ENCODE data around the gene RINT1.

RINT1 gene

GRCh38 chr7:105613611-105614330 lies 81.8 kb downstream of the RINT1 start:
- H3K27ac ChIP-seq, result no peak overlapping the region
- TF ChIP-seq ZFX (IDR thresholded peaks at IDR 0.05), result no peak
- TF ChIP-seq, protein P1, sequence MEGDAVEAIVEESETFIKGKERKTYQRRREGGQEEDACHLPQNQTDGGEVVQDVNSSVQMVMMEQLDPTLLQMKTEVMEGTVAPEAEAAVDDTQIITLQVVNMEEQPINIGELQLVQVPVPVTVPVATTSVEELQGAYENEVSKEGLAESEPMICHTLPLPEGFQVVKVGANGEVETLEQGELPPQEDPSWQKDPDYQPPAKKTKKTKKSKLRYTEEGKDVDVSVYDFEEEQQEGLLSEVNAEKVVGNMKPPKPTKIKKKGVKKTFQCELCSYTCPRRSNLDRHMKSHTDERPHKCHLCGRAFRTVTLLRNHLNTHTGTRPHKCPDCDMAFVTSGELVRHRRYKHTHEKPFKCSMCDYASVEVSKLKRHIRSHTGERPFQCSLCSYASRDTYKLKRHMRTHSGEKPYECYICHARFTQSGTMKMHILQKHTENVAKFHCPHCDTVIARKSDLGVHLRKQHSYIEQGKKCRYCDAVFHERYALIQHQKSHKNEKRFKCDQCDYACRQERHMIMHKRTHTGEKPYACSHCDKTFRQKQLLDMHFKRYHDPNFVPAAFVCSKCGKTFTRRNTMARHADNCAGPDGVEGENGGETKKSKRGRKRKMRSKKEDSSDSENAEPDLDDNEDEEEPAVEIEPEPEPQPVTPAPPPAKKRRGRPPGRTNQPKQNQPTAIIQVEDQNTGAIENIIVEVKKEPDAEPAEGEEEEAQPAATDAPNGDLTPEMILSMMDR (conservative IDR thresholded peaks at IDR 0.05), result no peak

- TF ChIP-seq, protein P1 (conservative IDR thresholded peaks at IDR 0.05), result no peak
- TF ChIP-seq ZFX (IDR thresholded peaks at IDR 0.05), result no peak
- no peak overlapping the region for H3K27ac ChIP-seq
These were observed 82.4 kb downstream of the RINT1 start for GRCh38 chr7:105614341-105614840.

Measured in C4-2B (cell line).